Measurements from ENCODE around the gene KCTD3.

- TF ChIP-seq CTCF (IDR thresholded peaks at IDR 0.05) (no peak), EZH2 (IDR thresholded peaks at IDR 0.05; ENCODE audit: borderline replicate concordance, insufficient read depth, low read depth, low read length, poor library complexity, severe bottlenecking) (no peak)
Measured at GRCh38 chr1:215667761-215668160, 100.7 kb downstream of the KCTD3 start.
